Endometrial microvascular endothelial cells (primary cell): ENCODE data around the gene TAF1B. TPM values are rescaled to one million over a fixed set of nuclear protein-coding genes. Genes with fewer than 3 reads are reported as not detected.

Experiments
- in situ Hi-C: cut with HindIII; loops from 2 replicates; pipeline ENCODE4 v1.10.0; 2017; ENCODE audit warnings: low sequenced_read_pairs, low pct_unique_long_range_greater_than_20kb; ENCODE audit errors: inconsistent ontology term
- total RNA-seq: library from RNA; depleted of rRNA; stranded (reverse); fragments of >200 nt; gene quantifications from one replicate; pipeline ENCODE4 v1.2.3, GENCODE V29; 2015; ENCODE audit errors: inconsistent ontology term

Gene TAF1B
- 22.9 TPM for total RNA-seq

GRCh38 chr2:9843229-9844035 is at the start of gene TAF1B:
Gene TAF1B, plus strand, starts transcription at chr2:9843474. Its CDS starts 68 bp downstream, at chr2:9843542.
- in situ Hi-C loops: no loop called here

- in situ Hi-C loops: no loop called here
Observed at GRCh38 chr2:9793918-9794717, 49.2 kb upstream of the TAF1B start.

GRCh38 chr2:9795071-9795470 is 48.2 kb upstream of the TAF1B start:
- in situ Hi-C loops: no loop called here

GRCh38 chr2:9796056-9797010 is 46.9 kb upstream of the TAF1B start:
- in situ Hi-C loops: no loop called here

GRCh38 chr2:9797086-9797485 is 46.2 kb upstream of the TAF1B start:
- in situ Hi-C loops: no loop called here

DNA sequence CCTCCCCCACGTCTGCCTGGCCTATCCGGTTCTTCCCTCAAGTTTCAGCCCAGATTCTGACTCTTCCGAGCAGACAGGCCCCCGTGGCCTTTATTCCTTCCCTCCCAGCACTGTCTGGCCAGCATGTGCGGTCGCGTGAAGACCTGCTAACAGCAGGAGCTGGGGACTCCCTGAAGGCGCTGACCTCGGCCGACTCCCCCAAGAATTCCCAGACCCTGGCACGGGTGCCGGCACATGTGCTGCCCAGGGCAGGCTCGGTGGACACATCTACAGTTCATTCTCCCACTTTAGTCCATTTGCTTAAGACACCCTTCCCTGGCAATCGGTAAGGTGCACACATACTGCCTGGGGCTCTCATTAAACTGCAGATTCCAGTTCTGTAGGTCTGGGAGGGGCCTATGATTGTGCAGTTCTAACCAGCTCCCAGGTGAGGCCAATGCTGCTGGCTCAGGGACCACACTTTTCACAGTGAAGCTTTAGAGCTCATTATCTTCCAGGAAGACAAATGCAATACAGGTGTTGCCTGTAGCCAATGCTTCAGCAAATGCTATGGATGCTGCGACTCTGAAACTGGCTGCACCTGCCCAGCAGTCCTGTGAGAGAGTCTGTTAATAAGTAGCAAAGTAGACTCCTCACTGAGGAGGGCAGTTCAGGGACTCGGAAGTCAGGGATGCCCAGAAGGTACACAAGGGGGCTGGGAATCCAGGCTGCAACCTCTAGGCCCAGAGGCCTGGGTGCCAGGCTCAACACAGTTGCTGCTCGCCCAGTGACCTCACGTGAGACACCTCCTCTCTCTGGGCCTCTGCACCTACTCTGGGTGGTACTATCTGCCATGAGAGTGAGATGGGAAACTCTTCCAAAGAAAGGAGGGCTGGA is 45.4 kb upstream of the TAF1B start:
- in situ Hi-C loops: no loop called here

DNA sequence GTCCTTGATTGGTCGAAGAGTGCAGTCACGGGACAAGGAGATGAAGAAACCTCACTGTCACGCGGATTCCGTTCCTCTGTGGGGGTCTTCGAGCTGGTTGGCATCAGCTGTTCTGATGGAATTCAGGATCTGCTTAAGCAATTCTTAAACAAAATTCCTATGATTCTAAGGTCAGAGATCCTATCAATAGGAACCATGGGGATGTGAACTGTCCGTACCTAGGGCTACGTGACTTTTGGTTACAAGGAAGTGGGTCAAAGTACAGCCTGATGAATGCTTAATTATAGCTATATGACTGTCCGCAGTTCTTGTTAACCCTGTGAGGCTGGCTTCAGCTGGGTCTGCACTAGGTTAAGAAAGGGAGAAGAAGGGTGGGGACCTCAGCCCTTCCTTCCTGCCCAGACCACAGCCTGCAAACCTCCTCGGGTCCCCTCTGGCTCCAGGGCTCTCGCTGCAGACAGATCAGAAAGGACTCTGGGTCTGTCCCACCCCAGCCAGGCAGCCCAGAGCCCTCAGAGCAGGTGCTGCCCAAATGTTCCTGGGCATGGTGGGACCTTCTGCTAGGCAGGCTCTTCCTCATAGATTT is 44.2 kb upstream of the TAF1B start:
- in situ Hi-C loops: no loop called here

DNA sequence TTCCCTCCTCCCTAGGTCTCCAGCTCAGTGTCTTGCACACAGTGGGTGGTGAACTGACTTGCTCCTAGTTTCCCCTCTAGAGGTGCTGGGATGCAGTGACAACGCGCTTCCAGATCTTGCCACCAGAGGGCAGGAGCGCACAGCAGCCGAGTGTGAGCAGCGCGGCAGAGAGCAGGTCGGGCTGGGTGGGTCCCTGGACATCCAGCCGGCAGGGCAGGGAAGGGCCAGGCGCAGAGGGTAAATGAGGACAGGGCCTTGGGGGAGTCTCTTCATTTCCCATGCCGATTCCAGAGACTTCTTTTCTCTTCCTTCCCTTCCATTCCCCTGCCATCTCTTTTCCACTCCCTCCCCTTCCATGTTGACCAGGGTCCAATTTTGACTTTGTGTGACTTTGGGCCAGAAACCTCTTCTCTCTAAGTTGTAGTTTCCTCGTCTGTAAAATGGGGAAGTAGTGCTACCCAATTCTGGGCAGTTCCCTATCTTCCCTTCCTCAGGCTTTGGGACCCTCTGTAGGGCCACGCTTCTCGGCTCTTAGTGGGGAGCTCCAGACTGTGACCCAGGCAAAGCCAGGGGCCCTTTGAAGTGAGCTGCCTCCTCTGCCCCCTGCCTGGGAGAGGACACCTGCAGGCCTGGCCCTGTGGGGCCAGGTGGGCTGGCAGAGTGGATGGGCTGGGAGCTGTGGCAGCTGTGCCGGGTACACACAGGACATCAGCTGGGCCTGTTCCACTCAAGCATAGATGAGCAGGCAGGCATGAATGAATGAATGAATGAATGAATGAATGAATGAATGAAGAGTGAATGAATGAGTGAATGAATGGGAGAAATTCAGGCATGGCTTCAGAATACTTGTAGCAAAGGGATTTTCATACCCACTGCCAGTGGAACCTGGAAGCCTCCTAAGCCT is 43.3 kb upstream of the TAF1B start:
- in situ Hi-C loops: loop anchor here (25.0 kb wide), 1 partner anchor 237 kb away; the partner anchor contains the start of gene KLF11

DNA sequence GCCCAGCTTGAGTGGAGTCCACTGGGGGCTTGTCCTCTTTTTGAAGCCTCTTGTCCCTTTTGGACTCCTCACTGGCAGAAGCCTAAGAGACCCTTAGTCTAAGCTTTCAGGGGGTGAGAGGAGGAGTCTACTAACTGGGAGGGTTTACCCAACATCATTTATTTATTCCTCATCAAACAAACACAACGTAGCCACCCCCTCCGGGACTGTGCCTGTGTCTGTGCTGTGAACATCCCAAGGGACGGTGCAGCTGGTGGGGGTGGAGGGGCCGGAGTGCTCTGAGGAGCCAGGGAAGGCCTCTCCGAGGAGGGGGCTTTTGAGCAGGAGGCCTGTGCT is 42.7 kb upstream of the TAF1B start:
- in situ Hi-C loops: loop anchor here (25.0 kb wide), 1 partner anchor 237 kb away; the partner anchor contains the start of gene KLF11

- in situ Hi-C loops: loop anchor here (25.0 kb wide), 1 partner anchor 236 kb away; the partner anchor contains the start of gene KLF11
Observed at GRCh38 chr2:9800975-9801726, 42.1 kb upstream of the TAF1B start.

DNA sequence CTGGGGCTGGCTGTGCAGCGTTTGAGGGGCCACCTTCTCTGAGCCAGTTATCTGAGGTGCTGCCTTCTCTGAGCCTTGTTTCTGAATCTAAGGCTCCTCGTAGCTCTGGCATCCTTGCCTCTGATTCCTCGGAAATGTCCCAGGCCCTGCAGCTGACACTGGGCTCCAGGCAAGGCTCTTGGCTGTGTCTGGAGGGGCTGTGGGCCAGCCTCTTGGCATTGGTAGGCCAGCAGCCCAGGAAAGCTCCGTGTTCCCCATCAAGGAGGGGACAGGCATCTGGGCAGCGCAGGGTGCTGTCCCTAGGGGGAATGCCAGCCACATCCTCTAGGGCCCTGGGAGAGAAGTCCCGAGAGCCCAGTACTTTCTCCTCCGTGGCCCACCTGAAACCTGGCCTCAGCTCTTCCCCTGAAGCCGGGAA is 40.7 kb upstream of the TAF1B start:
- in situ Hi-C loops: loop anchor here (25.0 kb wide), 1 partner anchor 235 kb away; the partner anchor contains the start of gene KLF11

- in situ Hi-C loops: loop anchor here (25.0 kb wide), 1 partner anchor 234 kb away; the partner anchor contains the start of gene KLF11
Observed at GRCh38 chr2:9803023-9803805, 40.1 kb upstream of the TAF1B start.

GRCh38 chr2:9805435-9806297 is 37.6 kb upstream of the TAF1B start:
- in situ Hi-C loops: loop anchor here (25.0 kb wide), 1 partner anchor 232 kb away; the partner anchor contains the start of gene KLF11

DNA sequence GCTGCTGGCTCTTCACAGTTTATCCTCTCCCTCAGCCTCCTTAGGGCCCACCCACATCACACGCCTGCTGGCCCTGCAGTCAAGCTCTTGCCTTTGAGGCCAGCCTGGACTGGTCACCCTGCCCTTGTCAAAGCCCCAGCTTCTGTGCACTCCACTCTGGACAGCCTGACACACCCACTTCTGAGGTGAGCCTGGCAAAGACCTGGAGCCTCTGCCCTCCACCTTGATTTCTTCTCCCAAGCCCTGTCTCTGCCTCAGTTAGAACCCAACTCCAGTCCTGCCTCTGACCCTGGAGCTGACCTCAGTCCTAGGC is 37.0 kb upstream of the TAF1B start:
- in situ Hi-C loops: loop anchor here (25.0 kb wide), 1 partner anchor 231 kb away; the partner anchor contains the start of gene KLF11
